GM13977 (cell line): ENCODE results near the gene BLOC1S6.
A peak's percentile ranks its signal among the peaks of the same experiment; 100 is the strongest.

ENCODE experiments used
- DNase-seq: peaks from one replicate; pipeline ENCODE4 v3.0.0; 2012; ENCODE audit warnings: low spot score
- CTCF ChIP-seq: IDR thresholded peaks from 2 replicates; pipeline ENCODE4 v1.5.1; 2012; ENCODE audit warnings: mild to moderate bottlenecking, control low read depth; ENCODE audit not compliant: insufficient read depth; ENCODE audit errors: extremely low read depth, missing control alignments
- in situ Hi-C: fragments of 300-500 bp; cut with MboI; formaldehyde crosslinking; loops from one replicate; pipeline ENCODE4 v1.12.0; 2022; ENCODE audit warnings: low sequenced_read_pairs, low pct_unique_long_range_greater_than_20kb, mixed read lengths, inconsistent platforms; ENCODE audit not compliant: unreplicated experiment

The BLOC1S6 gene

GRCh38 chr15:45604326-45604725 lies 17.1 kb downstream of the BLOC1S6 start:
- no peak for TF ChIP-seq CTCF
- in situ Hi-C loops = no loop called here
- no peak for DNase-seq

GRCh38 chr15:45606413-45606812 lies 19.2 kb downstream of the BLOC1S6 start:
- no peak for TF ChIP-seq CTCF
- DNase-seq = peak; percentile 20
- in situ Hi-C loops = no loop called here

- in situ Hi-C loops = no loop called here
- TF ChIP-seq CTCF = no peak
- DNase-seq = no peak
These were observed 19.7 kb downstream of the BLOC1S6 start for GRCh38 chr15:45606841-45607240.

GRCh38 chr15:45611305-45611704 lies 24.1 kb downstream of the BLOC1S6 start:
- peak; percentile 31 for DNase-seq
- peak; percentile 45 for TF ChIP-seq CTCF
- in situ Hi-C loops = loop anchor here (10.0 kb wide), 1 partner anchor 157 kb away; no protein-coding TSS in a partner anchor

- no peak for TF ChIP-seq CTCF
These were observed 25.7 kb downstream of the BLOC1S6 start for GRCh38 chr15:45612790-45613415.

GRCh38 chr15:45616901-45617323 lies 29.7 kb downstream of the BLOC1S6 start:
- no peak for TF ChIP-seq CTCF
- in situ Hi-C loops = loop anchor here (10.0 kb wide), 1 partner anchor 162 kb away; no protein-coding TSS in a partner anchor
- no peak for DNase-seq

More at GRCh38 chr15:45612790-45613415, 25.7 kb downstream of the BLOC1S6 start:
- no peak for DNase-seq
- in situ Hi-C loops = loop anchor here (10.0 kb wide), 1 partner anchor 158 kb away; no protein-coding TSS in a partner anchor
